Daoy (cell line): ENCODE data around the gene COPZ1. TPM values are rescaled to one million over a fixed set of nuclear protein-coding genes. Genes with fewer than 3 reads are reported as not detected.
"Not testable (repeated sequence)": the region's sequence is repeated elsewhere in the genome, so short reads cannot be mapped to it uniquely, and the experiment has no call there.

ENCODE experiments used
- DNase-seq: peaks from one replicate; pipeline ENCODE4 v3.0.0-alpha.2; 2015; ENCODE audit warnings: low read depth
- total RNA-seq: library from RNA; depleted of rRNA; stranded (reverse); fragments of >200 nt; shearing (Covaris generic); gene quantifications from 2 replicates; pipeline ENCODE4 v1.2.3, GENCODE V29; 2014; rRNA removed

COPZ1 gene, protein sequence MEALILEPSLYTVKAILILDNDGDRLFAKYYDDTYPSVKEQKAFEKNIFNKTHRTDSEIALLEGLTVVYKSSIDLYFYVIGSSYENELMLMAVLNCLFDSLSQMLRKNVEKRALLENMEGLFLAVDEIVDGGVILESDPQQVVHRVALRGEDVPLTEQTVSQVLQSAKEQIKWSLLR
- total RNA-seq = 116 and 151 TPM in 2 replicates

DNA sequence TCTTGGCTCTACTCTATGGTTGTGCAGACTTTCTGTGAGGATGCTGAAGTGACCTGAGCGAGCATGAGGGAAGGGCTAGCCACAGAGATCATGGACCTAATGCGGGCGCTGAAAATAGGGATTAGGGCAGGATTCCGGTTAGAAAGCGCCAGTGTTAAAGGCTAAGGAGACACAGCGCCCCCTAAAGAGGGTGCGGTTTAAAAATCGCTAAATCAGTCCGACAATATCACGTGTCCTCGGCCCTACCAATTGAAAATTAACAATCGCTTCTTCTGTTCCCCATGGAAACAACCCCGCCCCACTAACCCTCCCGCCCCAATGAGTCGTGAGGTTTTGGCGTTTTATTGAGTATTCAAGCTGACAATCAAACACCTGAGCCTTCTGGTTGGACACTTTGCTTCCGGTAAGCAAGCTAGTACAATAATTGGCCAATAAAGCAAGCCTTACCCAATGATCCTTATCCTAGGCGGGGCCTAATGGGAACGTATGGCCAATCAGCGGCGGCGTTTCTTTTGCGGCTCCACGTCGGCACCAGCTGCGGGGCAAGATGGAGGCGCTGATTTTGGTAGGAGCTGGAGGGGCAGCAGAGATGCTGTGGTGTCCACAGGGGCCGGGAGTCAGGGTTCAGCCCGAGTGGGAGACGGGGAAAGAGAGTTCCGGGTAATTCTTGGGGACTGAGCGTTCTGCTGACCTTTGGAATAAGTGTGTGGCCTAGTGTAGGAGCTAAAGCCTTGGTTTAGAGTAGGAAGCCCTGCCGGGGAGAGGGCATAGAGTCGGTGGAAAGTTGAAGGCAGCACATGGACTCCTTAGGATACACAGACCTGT is at the start of gene COPZ1:
Gene COPZ1, plus strand, starts transcription at position 515 of the 825 bp plus-strand sequence. Its CDS starts 33 bp downstream, at position 548.
- peak; percentile 98 for DNase-seq

DNA sequence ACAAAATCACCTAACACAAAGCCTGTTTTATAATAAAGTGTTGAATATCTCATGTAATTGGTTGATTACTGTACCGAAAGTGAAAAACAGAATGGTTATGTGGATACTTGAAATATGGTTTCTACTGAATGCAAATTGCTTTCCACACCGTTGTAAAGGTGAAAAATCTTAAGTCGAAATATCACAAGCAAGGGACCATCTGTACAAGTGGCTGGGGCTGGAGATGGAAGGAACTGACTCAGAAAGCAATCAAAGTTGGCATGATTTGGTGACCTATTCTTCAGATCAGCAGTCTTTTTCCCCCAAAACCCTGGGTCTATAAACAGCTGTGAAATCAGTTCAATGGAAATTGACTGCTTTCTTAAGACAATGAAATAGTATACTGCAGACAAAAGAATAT is 48.6 kb upstream of the COPZ1 start:
- no peak for DNase-seq

- no peak for DNase-seq
These were observed 47.1 kb upstream of the COPZ1 start for GRCh38 chr12:54277823-54278276.

- no peak for DNase-seq
These were observed 45.7 kb upstream of the COPZ1 start for GRCh38 chr12:54279227-54279631.

DNA sequence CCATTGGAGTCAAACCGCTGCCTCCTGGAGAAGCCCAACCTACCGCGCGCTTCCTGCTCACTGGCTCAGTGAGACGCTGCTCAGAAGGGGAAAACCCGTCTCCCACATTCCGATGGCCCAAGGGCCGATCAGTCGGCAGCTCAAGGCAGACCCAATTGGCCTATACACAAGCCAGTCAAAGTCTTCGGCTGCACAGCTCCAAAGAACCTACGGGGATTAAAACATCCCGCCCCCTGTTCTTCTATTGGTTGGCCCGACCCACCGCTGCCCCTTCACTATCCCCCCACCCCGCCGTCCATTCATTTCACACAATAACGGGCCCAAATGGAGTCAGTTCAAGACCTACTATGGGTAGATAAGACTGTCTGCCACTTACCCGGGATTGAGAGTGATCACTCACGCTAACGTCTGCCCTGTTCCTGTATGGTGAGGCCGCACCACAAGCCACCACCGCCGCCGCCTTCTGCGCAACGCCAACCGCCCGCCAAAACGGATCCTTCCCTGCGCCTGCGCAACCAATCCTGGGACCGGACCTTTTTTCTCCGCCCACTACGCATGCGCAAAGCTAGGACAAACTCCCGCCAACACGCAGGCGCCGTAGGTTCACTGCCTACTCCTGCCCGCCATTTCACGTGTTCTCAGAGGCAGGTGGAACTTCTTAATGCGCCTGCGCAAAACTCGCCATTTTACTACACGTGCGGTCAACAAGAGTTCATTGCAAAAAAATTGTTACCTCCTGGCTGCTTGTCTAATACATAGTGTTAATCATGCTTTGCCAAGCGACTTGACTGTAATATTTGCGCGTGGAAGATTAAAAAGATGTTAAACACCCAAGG is 45.1 kb upstream of the COPZ1 start, which contains the start of gene CBX5:
Gene CBX5, minus strand, starts transcription at position 491 of the 836 bp plus-strand sequence. CDS start 22,472 bp downstream, outside the sequence.
- peak; percentile 100 for DNase-seq

GRCh38 chr12:54280468-54281260 is 44.3 kb upstream of the COPZ1 start, which contains the start of gene HNRNPA1:
Gene HNRNPA1 (plus strand): TSS chr12:54280726. CDS start chr12:54280808, 82 bp downstream.
- peak; percentile 100 for DNase-seq

GRCh38 chr12:54281261-54281638 is 43.7 kb upstream of the COPZ1 start:
- DNase-seq = not testable (repeated sequence)

DNA sequence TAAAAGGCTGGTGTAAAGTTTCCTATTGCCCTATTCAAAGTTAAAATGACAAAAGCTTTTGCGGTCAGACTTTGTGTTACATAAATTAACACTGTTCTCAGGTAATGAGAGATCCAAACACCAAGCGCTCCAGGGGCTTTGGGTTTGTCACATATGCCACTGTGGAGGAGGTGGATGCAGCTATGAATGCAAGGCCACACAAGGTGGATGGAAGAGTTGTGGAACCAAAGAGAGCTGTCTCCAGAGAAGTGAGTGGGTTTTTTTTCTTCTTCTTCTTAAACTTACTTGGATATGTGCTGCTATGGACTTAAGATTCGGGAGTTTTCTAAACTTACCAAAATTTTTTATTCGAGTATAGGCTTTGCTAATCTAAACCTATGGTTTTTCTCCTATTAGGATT is 43.2 kb upstream of the COPZ1 start:
- not testable (repeated sequence) for DNase-seq

GRCh38 chr12:54282949-54283593 is 41.9 kb upstream of the COPZ1 start:
- DNase-seq = no peak

GRCh38 chr12:54284070-54284780 is 40.7 kb upstream of the COPZ1 start:
- DNase-seq = not testable (repeated sequence)

DNA sequence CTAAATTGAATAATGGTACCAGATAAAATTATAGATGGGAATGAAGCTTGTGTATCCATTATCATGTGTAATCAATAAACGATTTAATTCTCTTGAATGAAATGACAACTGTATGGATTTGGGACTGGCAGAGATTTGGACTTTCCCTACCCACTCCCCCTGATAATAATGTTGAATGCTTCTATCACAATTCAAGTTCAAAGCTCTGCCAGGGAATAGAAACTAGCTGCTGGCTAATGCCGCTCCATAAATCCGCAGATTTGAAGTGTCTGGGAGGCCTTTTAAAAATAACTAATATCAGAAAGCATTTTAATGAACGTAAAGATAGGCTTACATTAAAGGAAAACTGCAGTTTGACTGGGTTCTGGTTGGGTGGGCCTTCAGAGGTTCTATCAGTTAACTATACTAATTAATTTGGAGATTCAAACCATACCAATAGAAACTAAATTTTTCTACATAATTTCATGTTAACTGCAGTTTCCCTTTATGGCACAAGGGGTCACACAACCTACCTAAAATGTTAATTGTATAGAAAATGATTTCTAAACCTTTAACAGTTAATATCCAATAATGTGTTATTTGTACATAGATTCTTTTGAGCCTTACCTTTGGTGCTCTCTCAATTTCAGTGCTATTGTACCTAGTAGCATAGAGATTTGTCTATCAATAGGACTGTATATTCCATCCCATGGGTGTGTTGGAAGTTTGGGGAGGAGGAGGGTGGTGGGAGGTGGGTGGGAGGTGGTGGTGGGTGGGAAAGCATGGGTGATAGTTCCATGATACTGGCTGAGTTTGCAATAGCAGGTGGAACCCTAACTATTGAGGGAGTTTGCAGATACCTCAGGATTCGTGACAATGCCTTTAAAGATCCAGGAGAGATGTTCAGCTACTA is 39.5 kb upstream of the COPZ1 start:
- no peak for DNase-seq

DNA sequence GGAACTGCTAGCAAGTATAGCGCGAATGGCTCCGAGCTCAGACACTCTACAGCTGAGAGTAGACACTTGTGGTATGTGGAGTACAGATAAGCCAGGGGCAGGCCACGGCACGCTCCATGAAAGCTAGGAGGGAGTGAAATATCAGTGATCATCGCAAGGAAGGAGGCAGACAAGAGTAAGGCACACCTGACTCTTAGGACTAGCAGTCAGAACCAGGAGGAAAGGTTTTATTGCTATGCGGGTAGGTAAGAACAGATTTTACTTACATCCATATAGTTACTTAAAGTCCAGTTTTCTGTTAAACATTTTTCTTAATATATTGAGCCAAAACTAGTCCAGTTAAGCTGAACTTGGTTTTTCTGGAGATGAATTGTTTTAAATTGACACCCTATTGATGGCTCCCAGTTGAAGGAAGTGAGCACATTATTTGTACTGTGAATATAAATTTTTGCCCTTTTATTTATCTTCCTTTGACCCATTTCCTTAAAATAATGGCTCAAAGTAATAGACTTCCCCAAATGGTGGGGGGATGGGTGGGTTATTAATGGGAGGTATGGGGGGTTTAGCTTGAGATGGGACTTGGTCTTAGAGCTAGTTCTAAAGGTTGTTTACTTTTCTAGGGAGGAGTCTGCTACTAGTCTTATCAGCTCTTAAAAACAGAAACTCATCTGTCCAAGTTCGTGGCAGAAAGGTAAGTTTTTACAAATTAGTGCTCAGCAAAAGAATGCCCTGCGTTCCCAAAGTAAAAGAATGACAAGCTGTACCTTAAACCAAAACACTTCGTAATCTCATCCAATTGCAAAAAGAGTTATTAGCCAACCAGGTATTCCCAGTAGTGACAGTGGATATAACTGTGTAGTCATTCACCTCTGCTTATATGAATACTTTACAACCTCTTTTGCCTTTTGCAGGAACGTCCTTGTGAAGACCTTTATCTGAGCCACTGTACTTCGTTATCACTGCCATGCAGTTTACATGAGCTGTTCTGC is 38.6 kb upstream of the COPZ1 start:
- no peak for DNase-seq

GRCh38 chr12:54287261-54288157 is 37.4 kb upstream of the COPZ1 start:
- DNase-seq = no peak

DNA sequence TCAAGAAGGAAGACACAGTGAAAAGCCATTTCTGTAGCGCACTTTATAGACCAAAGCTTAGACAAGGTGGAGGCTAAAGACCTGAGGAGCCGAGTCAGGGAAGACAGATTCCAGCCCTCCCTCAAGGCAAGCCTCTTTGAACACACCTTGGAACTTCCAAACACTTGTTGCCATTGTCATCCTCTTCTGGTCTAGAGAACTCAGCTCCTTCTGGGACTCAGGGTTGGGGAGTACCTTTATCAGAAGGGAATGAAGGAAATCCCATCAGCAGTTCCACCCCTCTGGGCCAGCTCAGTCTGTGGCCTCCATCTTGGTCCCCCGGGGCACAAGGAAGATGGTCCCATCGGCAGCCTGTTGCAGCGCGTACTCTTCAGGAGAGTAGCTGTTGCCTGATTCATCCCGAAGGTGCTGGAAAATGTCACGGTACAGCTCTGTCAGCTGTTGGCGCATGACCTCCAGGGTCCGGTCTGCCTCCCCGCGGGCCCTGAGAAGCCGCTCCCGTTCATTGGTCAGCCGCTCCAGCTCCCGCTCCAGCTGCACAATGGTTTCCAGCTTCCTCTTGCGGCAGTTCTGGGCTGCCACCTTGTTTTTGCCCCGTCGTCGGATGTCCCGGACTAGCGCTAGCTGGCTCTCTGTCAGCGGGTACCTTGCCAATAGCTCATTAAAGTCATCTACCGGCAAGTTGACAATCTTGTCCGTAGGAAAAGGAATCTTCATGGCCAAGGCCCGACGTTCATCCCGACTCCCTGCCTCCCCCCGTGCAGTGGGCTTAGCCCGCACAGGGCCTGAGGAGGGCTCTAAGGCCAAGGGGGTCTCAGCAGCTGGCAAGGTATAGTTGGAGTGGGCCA is 32.6 kb upstream of the COPZ1 start:
- DNase-seq = no peak

DNA sequence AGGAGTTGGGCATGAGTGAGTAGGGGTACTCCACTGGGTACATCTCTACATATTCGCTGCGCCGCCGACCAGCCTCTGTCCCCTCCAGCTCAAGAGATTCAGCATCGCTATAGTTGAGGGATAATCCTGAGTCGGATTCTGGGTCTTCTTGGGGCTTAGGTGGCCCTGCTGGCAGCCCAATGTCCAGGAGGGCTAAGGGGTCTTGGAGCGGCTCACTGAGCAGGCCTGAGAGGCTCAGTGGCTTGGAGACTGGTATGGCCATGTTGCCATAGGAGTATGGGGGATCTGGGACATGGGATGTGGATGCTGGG is 32.0 kb upstream of the COPZ1 start:
- no peak for DNase-seq
